Measurements from ENCODE around the gene KLHL11.
"Not testable (repeated sequence)": the region's sequence is repeated elsewhere in the genome, so short reads cannot be mapped to it uniquely, and the experiment has no call there.

KLHL11 gene

DNA sequence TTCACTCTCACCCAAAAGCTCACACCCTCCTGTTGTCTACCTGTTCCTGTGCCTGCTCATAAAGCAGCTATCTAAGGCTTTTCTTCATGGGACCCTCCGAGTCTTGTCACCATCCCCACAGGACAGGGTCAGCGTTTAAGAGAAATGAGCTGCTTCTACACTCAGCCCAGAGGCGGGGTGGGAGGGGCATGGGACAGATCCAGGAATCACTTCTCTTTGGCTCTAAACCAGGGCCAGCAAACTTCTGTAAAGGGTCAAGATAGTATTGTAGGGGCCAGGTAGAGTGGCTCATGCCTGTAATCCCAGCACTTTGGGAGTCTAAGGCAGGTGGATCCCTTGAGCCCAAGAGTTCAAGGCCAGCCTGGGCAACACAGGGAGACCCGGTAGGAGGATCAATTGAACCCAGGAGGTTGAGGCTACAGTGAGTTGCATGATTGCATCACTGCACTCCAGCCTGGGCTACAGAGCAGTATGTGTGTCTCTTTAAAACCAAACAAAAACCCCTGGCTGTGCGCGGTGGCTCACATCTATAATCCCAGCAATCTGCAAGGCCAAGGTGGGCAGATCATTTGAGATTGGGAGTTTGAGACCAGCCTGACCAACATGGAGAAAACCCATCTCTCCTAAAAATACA lies 23.2 kb upstream of the KLHL11 start:
- DNase-seq (ENCODE audit: low read depth in 3 of 3, low spot score in 1 of 3): no peak

DNA sequence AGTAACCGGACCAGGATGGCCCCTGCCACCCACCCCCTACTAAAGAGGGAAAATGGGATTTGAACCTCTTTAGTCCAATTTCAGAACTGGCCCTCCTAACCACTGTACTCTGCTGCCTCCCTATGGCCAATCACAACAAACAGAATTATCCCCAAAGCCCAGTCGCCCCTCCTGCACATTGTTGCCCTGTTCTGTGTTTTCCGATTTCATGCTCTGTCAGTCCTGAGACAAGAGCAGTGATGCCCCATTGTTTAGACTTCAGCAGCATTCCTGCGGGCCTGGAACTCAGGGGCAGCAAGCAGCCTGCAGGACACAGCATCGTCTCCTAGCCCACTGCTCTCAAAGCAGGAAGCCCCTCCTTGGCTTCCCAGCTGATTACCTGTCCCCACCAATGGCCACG lies 20.5 kb upstream of the KLHL11 start:
- DNase-seq (ENCODE audit: low read depth in 3 of 3, low spot score in 1 of 3): no peak

DNA sequence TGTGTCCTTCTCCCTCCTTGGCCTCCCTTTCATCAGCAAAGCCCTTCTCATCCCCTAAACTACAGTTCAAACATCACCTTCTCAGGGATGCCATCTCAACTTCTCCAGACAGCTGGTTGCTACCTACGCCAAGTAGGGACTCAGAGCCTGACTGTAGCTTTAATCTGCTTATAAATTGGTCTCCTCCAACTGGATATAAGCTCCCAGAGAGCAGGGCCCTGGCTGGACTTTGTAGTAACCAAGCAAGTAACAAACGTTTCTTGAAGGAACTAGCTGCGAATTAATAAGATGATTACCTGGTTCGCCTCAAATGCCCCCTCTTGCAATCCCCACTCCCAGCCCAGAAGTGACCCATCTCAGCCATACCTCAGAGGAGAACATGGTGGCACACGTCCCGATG lies 17.5 kb upstream of the KLHL11 start:
- DNase-seq (ENCODE audit: low read depth in 3 of 3, low spot score in 1 of 3): no peak

DNA sequence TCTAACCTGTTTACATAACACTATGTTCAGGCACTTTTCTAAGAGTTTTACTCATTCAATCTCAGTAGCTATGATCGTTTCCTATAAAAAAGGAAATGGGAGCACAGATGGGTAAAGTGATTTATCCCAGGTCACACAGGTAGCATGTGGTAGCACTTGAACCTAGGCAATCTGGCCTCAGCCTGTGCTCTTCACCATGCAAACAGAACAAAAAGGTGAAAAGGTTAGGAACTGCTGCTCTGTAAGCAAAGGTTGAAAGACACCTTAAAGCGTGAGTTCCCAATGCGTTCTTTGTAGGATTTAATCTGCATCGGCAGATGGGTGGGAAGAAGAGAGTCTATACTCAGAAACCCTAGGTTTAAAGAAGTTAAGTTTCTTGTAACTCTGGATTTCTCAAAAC lies 14.9 kb upstream of the KLHL11 start:
- DNase-seq (ENCODE audit: low read depth in 3 of 3, low spot score in 1 of 3): no peak

DNA sequence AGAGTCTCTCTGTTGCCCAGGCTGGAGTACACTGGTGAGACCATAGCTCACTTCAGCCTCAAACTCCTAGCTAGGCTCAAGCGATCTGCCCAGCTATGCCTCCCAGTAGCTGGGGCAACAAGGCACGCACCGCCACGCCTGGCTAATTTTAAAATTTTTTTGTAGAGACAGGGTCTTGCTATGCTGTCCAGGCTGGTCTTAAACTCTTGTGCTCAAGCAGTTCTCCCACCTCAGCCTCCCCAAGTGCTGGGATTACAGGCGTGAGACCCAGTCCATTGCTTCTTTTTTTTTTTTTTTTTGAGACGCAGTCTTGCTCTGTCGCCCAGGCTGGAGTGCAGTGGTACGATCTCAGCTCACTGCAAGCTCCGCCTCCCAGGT lies 9.1 kb upstream of the KLHL11 start:
- DNase-seq (ENCODE audit: low read depth in 3 of 3, low spot score in 1 of 3): not testable (repeated sequence)

DNA sequence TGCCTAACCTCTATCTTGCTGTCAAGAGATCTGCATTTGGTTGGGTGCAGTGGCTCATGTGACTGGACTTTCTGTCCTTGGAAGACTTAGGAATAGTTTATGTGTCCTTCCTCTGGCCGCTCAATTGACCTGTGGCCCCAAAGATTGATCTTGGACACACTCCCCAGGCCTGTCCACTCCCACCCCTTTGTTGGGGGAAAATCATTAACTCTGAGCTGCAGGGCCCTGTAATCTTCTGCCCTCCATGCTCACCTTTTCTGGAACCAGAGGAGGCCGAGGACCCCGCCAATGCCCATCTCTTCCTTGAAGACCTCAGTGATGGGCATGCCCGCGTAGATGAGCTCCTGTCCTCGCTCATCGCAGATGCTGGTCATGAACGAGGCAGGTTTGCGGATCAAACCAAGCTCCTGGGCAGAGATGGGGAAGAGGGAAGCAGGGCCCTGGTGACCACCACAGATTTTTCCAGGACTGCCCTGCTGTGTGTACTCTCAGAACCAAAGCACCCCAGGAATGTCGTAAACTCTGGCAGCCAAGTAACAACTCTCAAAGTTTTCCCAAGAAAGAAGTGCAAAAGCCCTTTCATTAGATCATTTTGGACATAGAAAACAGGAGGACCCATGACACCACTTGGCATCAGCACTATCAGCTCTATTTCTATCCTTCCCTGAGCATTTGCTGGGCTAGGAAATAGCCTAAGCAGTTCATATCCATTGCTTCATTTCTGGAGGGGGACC lies 8.5 kb upstream of the KLHL11 start:
- DNase-seq (ENCODE audit: low read depth in 3 of 3, low spot score in 1 of 3): no peak

DNA sequence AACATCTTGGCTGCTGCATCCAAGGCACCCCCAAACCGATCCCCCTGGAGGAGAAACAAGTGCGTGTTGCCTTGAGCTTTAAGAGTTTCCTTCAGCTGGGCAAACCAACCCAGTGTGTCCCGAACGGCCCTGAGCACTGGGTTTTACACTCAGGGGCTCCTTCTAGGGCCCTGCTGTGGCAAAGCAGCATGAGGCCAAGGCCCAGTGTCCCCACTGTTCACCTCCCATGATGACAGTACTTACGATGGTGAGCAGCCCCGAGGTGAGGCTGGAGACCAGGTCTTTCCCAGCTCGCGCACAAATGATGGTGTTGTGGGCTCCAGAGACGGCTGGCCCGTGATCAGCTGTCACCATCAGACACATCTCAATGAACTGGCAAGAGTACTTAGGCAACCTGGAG lies 6.6 kb upstream of the KLHL11 start:
- DNase-seq (ENCODE audit: low read depth in 3 of 3, low spot score in 1 of 3): no peak

DNA sequence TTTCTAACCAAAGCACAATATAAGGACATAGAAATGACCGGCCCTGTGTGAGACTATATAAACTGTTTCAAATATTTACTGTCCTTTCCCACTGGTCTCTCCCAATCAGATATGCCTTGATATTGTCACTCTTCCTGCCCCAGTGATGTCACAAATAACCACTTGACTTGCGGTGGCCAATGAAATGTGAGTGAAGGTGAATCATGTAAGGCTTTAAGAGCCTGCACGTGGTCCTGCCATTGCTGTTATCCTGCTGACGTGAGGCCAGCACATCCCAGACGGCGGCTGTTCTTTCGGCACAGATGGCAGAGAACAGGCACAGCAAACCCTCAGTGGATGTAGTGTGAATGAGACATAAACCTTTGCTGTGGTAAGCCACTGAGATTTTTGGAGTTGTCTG lies 5.4 kb upstream of the KLHL11 start:
- DNase-seq (ENCODE audit: low read depth in 3 of 3, low spot score in 1 of 3): no peak

DNA sequence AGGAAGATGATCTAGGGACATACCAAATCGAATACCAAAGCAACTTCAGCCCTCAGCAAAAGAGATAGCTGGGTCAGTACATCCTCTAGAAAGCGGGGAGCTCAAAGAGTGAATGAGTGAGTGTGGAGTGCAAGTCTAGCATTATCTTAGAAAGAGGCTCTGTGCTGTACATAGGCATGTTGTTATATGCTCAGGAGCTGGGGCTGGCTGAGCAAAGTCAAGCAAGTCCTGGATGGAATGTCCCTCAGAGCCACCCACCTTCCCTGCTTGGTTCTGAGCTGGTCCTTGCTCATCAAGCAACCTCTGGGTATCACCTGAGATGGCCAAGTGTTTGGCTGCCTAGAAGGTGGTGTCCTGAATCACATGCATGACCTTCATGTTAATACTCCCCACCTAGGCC lies 4.9 kb upstream of the KLHL11 start:
- no peak for DNase-seq (ENCODE audit: low read depth in 3 of 3, low spot score in 1 of 3)

DNA sequence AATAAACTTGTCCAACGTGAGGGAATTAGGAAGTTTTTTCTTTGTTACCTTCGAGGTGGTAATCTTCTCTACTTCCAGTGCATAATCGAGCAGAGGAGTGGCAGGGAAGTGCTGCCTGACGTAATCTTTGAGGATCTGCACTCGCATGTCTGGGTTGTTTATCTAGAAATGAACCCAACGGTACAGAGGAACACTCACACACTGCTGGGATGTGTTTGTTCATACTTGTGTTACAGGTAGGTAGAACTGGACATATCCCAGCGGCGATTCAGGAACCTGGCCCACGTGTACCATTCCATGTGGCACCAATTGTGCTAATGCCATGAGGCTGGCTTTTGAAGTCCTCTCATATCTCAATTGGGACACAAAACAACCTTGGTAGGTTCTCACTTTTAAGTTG lies 4.2 kb upstream of the KLHL11 start:
- DNase-seq (ENCODE audit: low read depth in 3 of 3, low spot score in 1 of 3): no peak

DNA sequence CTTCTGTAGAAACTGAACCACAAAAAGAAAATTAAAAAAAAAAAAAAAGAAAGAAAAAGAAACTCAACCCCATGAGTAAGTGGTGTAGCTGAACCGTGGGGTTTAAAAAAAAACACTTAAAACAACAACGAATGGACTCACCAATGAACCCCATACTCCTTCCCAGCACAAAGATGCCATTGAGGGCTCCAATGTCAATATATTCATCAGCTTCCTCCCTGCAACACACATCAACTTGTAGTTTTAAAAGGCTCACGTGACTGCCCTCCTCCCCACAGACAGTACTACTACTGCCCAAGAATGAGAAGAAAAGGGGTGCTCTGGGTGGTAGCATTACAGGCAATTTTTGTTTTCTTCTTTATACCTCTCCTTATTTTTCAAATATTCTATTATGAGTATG lies 3.3 kb upstream of the KLHL11 start:
- no peak for DNase-seq (ENCODE audit: low read depth in 3 of 3, low spot score in 1 of 3)

DNA sequence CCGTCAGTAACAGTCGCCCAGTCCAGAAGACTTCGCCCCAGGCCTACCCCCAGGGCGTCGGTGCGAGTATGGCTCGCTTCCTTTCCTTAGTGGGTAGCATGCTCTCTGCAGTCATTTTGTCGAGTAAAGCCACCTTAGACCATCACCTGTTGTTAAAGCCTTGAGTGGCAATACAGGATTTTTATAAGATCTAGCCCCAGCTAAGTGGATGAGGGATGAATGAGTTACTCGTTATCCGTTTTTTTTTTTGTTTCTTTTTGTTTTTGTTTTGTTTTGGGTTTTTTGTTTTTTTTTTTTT lies 322 bp upstream of the KLHL11 start:
- no peak for DNase-seq (ENCODE audit: low read depth in 3 of 3, low spot score in 1 of 3)

DNA sequence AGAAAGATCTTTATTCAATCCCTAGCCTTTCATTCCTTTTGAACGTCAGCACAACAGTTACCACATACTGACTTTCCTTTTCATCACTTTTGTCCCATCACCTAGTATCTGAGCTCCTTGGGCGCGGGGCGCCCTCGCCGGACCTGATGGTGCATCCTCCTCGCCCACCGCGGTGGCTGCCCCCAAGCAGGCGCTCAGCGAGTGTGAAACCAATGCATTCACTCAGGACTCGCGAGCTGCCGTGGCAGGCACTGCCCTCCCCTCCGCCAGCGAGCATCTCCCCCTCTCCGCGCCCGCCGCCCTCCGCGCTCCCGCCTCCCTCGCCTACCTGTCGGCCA lies 756 bp downstream of the KLHL11 start:
- no peak for DNase-seq (ENCODE audit: low read depth in 3 of 3, low spot score in 1 of 3)

DNA sequence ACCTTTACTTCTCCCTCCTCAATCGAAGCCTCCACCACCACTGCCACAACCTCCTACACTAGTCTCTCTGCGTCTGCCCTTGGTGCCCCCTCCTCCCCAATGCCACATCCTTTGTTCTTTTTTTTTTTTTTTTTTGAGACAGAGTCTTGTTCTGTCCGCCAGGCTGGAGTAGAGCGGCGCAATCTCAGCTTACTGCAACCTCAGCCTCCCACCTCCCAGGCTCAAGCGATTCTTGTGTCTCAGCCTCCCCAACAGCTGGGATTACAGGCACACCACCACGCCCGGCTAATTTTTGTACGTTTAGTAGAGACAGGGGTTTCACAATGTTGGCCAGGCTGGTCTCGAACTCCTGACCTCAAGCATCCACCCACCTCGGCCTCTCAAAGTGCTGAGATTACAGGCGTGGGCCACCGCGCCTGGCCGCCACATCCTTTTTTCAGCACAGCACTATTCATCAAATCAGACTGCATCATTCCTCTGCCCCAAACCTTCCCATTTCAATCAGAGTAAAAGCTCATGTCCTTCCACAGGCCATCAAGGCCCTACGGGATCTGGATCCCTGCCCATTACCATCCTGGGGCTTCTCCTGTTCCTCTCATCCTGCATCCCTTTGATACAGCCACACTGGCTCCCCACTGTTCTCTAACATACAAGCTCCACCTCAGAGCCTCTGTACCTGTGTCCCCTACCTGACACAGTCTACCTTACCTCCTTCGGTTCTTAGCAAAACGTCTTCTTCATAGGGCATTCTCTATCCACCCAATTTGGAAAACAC lies 2.0 kb downstream of the KLHL11 start:
- no peak for DNase-seq (ENCODE audit: low read depth in 3 of 3, low spot score in 1 of 3)

DNA sequence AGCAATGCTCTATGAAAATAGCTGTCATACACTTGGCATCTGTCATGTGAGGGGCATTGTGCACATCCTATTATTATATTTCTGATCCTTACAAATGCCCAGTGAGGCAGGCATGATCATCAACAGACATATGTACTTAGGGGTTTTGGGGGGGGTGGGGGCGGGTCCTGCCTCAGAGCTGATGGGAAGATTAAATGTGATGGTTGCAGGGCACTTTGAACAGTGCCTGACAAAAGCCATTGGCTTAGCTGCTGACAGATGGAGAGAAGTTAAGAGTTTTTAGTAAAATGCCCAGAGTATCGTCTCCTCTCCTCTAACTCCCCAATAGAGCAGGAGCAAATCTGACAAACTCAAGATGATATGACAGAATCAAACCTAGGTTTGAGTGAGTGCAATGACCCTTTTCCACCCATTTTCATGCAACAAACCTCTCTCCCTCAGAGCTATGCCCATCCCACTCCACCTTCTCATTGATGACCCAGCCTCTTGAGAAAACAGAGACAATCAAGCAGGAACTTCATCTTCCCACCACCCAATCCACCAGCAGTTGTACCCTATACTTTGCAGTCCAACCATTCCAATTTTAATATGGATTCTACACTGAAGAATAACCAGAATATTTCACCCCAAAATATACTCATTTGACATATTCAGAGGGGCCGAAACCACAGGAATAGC lies 4.8 kb downstream of the KLHL11 start:
- DNase-seq (ENCODE audit: low read depth in 3 of 3, low spot score in 1 of 3): no peak

DNA sequence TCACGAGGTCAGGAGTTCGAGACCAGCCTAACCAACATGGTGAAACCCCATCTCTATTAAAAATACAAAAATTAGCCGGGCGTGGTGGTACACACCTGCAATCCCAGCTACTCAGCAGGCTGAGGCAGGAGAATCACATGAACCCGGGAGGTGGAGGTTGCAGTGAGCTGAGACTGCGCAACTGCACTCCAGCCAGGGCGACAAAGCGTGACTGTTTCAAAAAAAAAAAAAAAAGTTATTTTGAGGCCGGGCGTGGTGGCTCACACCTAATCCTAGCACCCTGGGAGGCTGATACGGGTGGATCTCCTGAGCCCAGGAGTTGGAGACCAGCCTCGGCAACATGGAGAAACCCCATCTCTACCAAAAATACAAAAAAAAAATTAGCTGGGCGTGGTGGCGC lies 13.8 kb downstream of the KLHL11 start:
- not testable (repeated sequence) for DNase-seq (ENCODE audit: low read depth in 3 of 3, low spot score in 1 of 3)

DNA sequence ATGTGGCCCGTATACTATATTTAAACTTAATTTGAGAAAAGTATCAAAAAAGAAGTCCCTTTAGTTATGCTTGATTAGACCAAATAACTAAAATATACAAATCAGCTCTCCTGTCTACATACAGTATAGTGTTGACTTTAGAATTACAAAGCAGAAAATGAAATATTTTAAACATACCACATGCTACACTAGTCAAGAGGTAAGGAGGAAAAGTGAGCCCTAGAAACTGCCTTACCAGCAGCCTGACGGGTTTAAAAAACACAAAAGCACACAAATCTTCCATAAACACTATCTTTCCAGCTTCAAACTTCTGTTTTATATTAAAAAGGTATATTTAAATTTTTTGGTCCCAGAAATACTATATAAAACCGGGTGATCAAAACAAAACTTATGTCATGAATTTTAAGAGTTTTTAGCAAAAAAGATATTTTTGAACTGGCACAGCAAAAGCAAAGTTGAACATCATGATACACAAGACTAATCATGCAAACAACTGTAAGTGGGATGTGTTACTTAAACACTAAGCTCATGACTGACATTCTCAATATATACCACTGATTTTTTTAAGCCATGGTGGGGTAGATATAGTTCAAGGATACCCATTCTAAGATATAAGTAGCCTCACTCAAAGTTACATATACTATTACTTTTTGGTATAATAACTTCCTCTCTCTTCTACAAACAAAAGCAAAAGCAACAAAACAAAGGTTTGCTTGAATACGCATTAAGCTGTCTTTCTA lies 15.8 kb downstream of the KLHL11 start:
- DNase-seq (ENCODE audit: low read depth in 3 of 3, low spot score in 1 of 3): no peak

DNA sequence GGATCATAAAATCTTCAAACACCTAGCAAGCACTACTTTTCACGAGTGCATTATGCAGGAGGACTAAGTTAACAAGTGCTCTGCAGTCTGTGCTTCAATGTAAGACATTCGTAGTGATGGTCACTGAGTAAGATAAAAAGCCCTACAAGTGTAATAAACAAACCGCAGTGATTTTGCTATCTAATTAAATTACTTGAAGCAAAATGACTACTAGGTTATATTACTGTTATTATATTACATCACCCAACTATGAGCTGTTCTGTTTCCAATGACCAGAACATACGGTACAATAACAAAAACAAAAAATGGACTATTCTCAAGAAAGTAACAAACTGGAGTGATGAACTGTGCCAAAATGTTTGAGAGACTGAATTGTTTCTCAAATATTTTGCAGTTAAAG lies 16.4 kb downstream of the KLHL11 start:
- no peak for DNase-seq (ENCODE audit: low read depth in 3 of 3, low spot score in 1 of 3)

DNA sequence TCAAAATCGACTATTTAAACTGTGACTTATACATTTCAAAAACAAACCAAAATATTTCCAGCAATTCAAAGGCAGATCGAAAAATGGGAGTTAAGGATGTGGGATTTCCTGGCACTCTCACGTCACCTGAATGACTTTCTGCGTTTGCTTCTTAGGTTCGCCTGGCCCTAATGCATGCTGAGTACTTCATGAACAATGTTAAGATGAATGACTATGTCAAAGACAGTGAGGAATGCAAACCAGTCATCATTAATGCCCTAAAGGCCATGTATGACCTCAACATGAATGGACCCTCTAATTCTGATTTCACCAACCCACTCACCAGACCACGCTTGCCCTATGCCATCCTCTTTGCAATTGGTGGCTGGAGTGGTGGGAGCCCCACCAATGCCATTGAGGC lies 20.3 kb downstream of the KLHL11 start:
- DNase-seq (ENCODE audit: low read depth in 3 of 3, low spot score in 1 of 3): no peak

DNA sequence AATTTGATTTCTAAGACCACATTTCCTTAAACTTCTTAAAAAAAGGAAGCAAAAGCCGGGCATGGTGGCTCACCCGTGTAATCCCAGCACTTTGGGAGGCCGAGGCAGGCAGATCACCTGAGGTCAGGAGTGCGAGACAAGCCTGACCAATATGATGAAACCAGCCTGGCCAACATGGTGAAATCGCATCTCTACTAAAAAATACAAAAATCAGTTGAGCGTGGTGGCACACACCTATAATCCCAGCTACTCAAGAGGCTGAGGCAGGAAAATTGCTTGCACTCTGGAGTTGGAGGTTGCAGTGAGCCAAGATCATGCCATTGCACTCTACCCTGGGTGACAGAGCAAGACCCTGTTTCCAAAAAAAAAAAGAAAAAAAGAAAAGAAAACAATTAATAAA lies 24.4 kb downstream of the KLHL11 start:
- not testable (repeated sequence) for DNase-seq (ENCODE audit: low read depth in 3 of 3, low spot score in 1 of 3)

DNA sequence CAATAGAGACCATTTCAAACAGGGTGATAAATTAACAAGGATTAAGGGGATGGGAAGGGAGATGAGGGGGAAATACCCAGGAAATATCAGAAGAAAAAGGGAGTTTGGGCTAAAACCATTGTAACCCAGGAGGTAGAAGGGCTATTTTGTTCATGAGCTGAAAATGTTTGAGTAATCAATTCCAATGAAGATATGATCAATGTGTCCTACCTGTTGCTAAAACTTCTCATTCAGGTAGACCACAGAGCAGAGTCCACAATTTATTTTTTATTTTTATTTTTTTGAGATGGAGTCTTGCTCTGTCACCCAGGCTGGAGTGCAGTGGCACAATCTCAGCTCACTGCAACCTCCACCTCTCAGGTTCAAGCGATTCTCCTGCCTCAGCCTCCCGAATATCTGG lies 25.8 kb downstream of the KLHL11 start:
- DNase-seq (ENCODE audit: low read depth in 3 of 3, low spot score in 1 of 3): not testable (repeated sequence)
